ENCODE measurements around the gene NLN.
"Not testable (repeated sequence)": the region's sequence is repeated elsewhere in the genome, so short reads cannot be mapped to it uniquely, and the experiment has no call there.

NLN gene

GRCh38 chr5:65721720-65722574 is at the start of gene NLN, which contains the start of gene SGTB:
Gene NLN, plus strand, starts transcription at chr5:65722205. Its CDS starts 169 bp downstream, at chr5:65722374.
Gene SGTB, minus strand, starts transcription at chr5:65722109. Its CDS starts 1,302 bp downstream, at chr5:65720807.
- DNase-seq (ENCODE audit: low read depth in 2 of 2) = peak; percentile 73 to 82

- DNase-seq (ENCODE audit: low read depth in 2 of 2) = no peak
Observed at GRCh38 chr5:65672796-65673195, 49.2 kb upstream of the NLN start.

GRCh38 chr5:65674749-65675148 is 47.3 kb upstream of the NLN start:
- DNase-seq (ENCODE audit: low read depth in 2 of 2) = no peak

GRCh38 chr5:65676056-65676455 is 45.9 kb upstream of the NLN start:
- DNase-seq (ENCODE audit: low read depth in 2 of 2) = not testable (repeated sequence)

- DNase-seq (ENCODE audit: low read depth in 2 of 2) = no peak
Observed at GRCh38 chr5:65682148-65682547, 39.9 kb upstream of the NLN start.

- no peak for DNase-seq (ENCODE audit: low read depth in 2 of 2)
Observed at GRCh38 chr5:65693121-65693520, 28.9 kb upstream of the NLN start.

- DNase-seq (ENCODE audit: low read depth in 2 of 2) = no peak
Observed at GRCh38 chr5:65695162-65695755, 26.7 kb upstream of the NLN start.

GRCh38 chr5:65695896-65696295 is 26.1 kb upstream of the NLN start:
- no peak for DNase-seq (ENCODE audit: low read depth in 2 of 2)

GRCh38 chr5:65696892-65697291 is 25.1 kb upstream of the NLN start:
- no peak for DNase-seq (ENCODE audit: low read depth in 2 of 2)

GRCh38 chr5:65699338-65699737 is 22.7 kb upstream of the NLN start:
- DNase-seq (ENCODE audit: low read depth in 2 of 2) = no peak

GRCh38 chr5:65702036-65702435 is 20.0 kb upstream of the NLN start:
- DNase-seq (ENCODE audit: low read depth in 2 of 2) = no peak

- no peak for DNase-seq (ENCODE audit: low read depth in 2 of 2)
Observed at GRCh38 chr5:65704621-65705239, 17.3 kb upstream of the NLN start.

- DNase-seq (ENCODE audit: low read depth in 2 of 2) = no peak
Observed at GRCh38 chr5:65707663-65708062, 14.3 kb upstream of the NLN start.

- DNase-seq (ENCODE audit: low read depth in 2 of 2) = no peak
Observed at GRCh38 chr5:65708145-65708544, 13.9 kb upstream of the NLN start.

- DNase-seq (ENCODE audit: low read depth in 2 of 2) = no peak
Observed at GRCh38 chr5:65718576-65719310, 3.3 kb upstream of the NLN start.

- DNase-seq (ENCODE audit: low read depth in 2 of 2) = no peak
Observed at GRCh38 chr5:65721050-65721719, 820 bp upstream of the NLN start.

- DNase-seq (ENCODE audit: low read depth in 2 of 2) = no peak
Observed at GRCh38 chr5:65722575-65723403, 784 bp downstream of the NLN start.

- no peak for DNase-seq (ENCODE audit: low read depth in 2 of 2)
Observed at GRCh38 chr5:65727491-65728156, 5.6 kb downstream of the NLN start.

- DNase-seq (ENCODE audit: low read depth in 2 of 2) = no peak
Observed at GRCh38 chr5:65728218-65728617, 6.2 kb downstream of the NLN start.

GRCh38 chr5:65730910-65731309 is 8.9 kb downstream of the NLN start:
- no peak for DNase-seq (ENCODE audit: low read depth in 2 of 2)

Measured in stimulated activated CD8-positive, alpha-beta memory T cell treated with anti-CD3 and anti-CD28 coated beads, Interleukin-15, amount 100 ng/mL, for 48 hours (primary cell).